HepG2 (cell line): ENCODE results near the gene HOXA10. TPM values are rescaled to one million over a fixed set of nuclear protein-coding genes. Genes with fewer than 3 reads are reported as not detected.

Experiments used
- ATAC-seq: fragments of 200-7000 bp; cut with Tn5 transposase; 3 replicates; pipeline ENCODE4 v1.9.1; 2020; ENCODE audit warnings: mild to moderate bottlenecking, moderate library complexity
- BruUV-seq: library from RNA; stranded (reverse); fragments of 400-500 nt; replicated peaks from 2 replicates; lab custom pipeline; 2021; lab: Mats Ljungman, UMichigan
- CTCF ChIA-PET: fragments of 300-600 bp; formaldehyde crosslinking; extraction: SDS; loops from one replicate; lab custom pipeline; 2021; ENCODE audit warnings: low total read pairs, inconsistent platforms, low intra/inter-chr PET ratio; lab: Yijun Ruan, JAX
- POLR2A ChIA-PET: fragments of 350-600 bp; sonication (Branson Sonifier 250); formaldehyde crosslinking; loops from one replicate; lab custom pipeline; 2020; ENCODE audit warnings: antibody characterized with exemption, inconsistent platforms; lab: Yijun Ruan, JAX
- DNase-seq: peaks from one replicate; pipeline ENCODE4 v3.0.0-alpha.2; 2015; ENCODE audit warnings: low spot score
- FAIRE-seq: peaks from 3 replicates; lab custom pipeline; 2011; peaks lifted over from hg19 to GRCh38; lab: Jason Lieb, UNC
- H2AFZ ChIP-seq: one replicate; pipeline ENCODE4 v1.6.1; 2011; ENCODE audit warnings: low read length, inconsistent platforms
- H3K27ac ChIP-seq: fragments of 300-600 bp; 3 replicates; pipeline ENCODE4 v1.8.0; 2011; ENCODE audit warnings: mixed run types, mild to moderate bottlenecking, mixed read lengths, low read length, inconsistent platforms; ENCODE audit not compliant: insufficient read depth; ENCODE audit errors: extremely low read length
- H3K27me3 ChIP-seq, 2 experiments: fragments of 200-600 bp in 1 of 2; 2 replicates in 1 of 2; 3 replicates in 1 of 2; pipeline versions ENCODE4 v1.6.0 to v1.8.0; 2011; ENCODE audit warnings: low read length in 2 of 2, mild to moderate bottlenecking in 2 of 2, moderate library complexity in 2 of 2, inconsistent platforms in 1 of 2; ENCODE audit not compliant: insufficient read depth in 2 of 2, control insufficient read depth in 1 of 2
- H3K36me3 ChIP-seq, 2 experiments: fragments of 200-600 bp in 1 of 2; replicated peaks in 1 of 2; 2 replicates in 1 of 2; 3 replicates in 1 of 2; pipeline versions ENCODE4 v1.5.1 to v1.8.0; 2011; ENCODE audit warnings: low read length in 2 of 2, inconsistent platforms in 1 of 2; ENCODE audit not compliant: insufficient read depth in 2 of 2, control insufficient read depth in 1 of 2
- H3K4me1 ChIP-seq: 2 replicates; pipeline ENCODE4 v1.5.1; 2012; ENCODE audit warnings: low read length, inconsistent platforms; ENCODE audit not compliant: insufficient read depth
- H3K4me2 ChIP-seq: 2 replicates; pipeline ENCODE4 v1.6.0; 2011; ENCODE audit warnings: low read depth, low read length, inconsistent platforms
- H3K4me3 ChIP-seq, 3 experiments: fragments of 200-600 bp in 1 of 3; sonication (generic), shearing (Covaris generic) in 1 of 3; replicated peaks in 1 of 3; 2 replicates each; pipeline ENCODE4 v1.5.1; 2011 to 2016; ENCODE audit warnings: low read length in 3 of 3, inconsistent platforms in 2 of 3, low read depth in 2 of 3, mild to moderate bottlenecking in 2 of 3, control low read depth in 1 of 3, mixed read lengths in 1 of 3; ENCODE audit not compliant: insufficient read depth in 1 of 3
- H3K79me2 ChIP-seq: one replicate; pipeline ENCODE4 v1.6.1; 2011; ENCODE audit warnings: low read length, inconsistent platforms; ENCODE audit not compliant: insufficient read depth
- H3K9ac ChIP-seq: 2 replicates; pipeline ENCODE4 v1.6.0; 2011; ENCODE audit warnings: mild to moderate bottlenecking, low read depth, low read length, inconsistent platforms; ENCODE audit not compliant: insufficient read depth
- H3K9me3 ChIP-seq: 2 replicates; pipeline ENCODE4 v1.5.1; 2012; ENCODE audit warnings: mild to moderate bottlenecking, low read length
- H4K20me1 ChIP-seq: 2 replicates; pipeline ENCODE4 v1.6.0; 2011; ENCODE audit warnings: inconsistent platforms, mild to moderate bottlenecking, low read length, moderate library complexity; ENCODE audit not compliant: insufficient read depth
- CREB1 ChIP-seq, 2 experiments: fragments of 450-650 bp in 1 of 2; IDR thresholded peaks; 2 replicates each; pipeline ENCODE4 v1.6.1; 2016 to 2017; ENCODE audit warnings: control low read depth in 1 of 2, mild to moderate bottlenecking in 1 of 2, missing compliant biosample characterization in 1 of 2, missing genetic modification characterization in 1 of 2
- KLF13 ChIP-seq: sonication (generic); formaldehyde crosslinking; IDR thresholded peaks from 2 replicates; pipeline ENCODE4 v1.4.0; 2020; ENCODE audit warnings: mild to moderate bottlenecking, missing genetic modification reagents
- NFE2L2 ChIP-seq: fragments of 150-350 bp; IDR thresholded peaks from 2 replicates; pipeline ENCODE4 v1.6.1; 2014; ENCODE audit warnings: low read length
- ZNF777 ChIP-seq: sonication (generic); formaldehyde crosslinking; IDR thresholded peaks from 2 replicates; pipeline ENCODE4 v1.4.0; 2020; ENCODE audit warnings: missing genetic modification reagents
- WGBS: methylation state at CpG from one replicate; pipeline ENCODE4 v1.1.6; 2017; ENCODE audit warnings: low lambda C conversion rate; 5-methylcytosine and 5-hydroxymethylcytosine counted together
- in situ Hi-C: cut with HindIII; loops from 2 replicates; pipeline ENCODE4 v1.10.0; 2017; ENCODE audit warnings: low pct_unique_long_range_greater_than_20kb; ENCODE audit not compliant: extremely low pct_ligation_motif_present
- intact Hi-C: fragments of 100-400 bp; cut with micrococcal nuclease; formaldehyde crosslinking; loops from one replicate; pipeline ENCODE4 v1.10.0; 2022; ENCODE audit not compliant: unreplicated experiment
- polyA plus RNA-seq, 8 experiments: library from polyadenylated mRNA; depleted of rRNA in 3 of 8; stranded (reverse) in 7 of 8; unstranded in 1 of 8; fragments of >200 nt; fragmentation: Illumina TruSeq in 4 of 8; extraction: Trizol in 4 of 8; gene quantifications; 2 replicates each; pipeline versions ENCODE4 v1.2.1 to v1.2.3, GENCODE V29; 2011 to 2016; ENCODE audit warnings: low read depth in 4 of 8, missing spikeins in 1 of 8, mixed read lengths in 1 of 8; ENCODE audit not compliant: insufficient read depth in 1 of 8
- total RNA-seq, 5 experiments: library from RNA; depleted of rRNA; stranded (reverse); fragments of >200 nt; fragmentation: Illumina TruSeq; extraction: Trizol; gene quantifications; 2 replicates each; pipeline ENCODE4 v1.2.3, GENCODE V29; 2016; ENCODE audit warnings: low read depth in 1 of 5
- TF ChIP-seq, protein P1 (sequence below): sonication (generic); formaldehyde crosslinking; IDR thresholded peaks from 2 replicates; pipeline ENCODE4 v1.4.0; 2020; ENCODE audit warnings: missing genetic modification reagents, mild to moderate bottlenecking, borderline replicate concordance

Gene HOXA10
- total and polyA plus RNA-seq, 2 of the 13 experiments (the other 11 are each of a cell fraction or from before 2014, with no cell fraction given): not detected

- TF ChIP-seq, protein P1, sequence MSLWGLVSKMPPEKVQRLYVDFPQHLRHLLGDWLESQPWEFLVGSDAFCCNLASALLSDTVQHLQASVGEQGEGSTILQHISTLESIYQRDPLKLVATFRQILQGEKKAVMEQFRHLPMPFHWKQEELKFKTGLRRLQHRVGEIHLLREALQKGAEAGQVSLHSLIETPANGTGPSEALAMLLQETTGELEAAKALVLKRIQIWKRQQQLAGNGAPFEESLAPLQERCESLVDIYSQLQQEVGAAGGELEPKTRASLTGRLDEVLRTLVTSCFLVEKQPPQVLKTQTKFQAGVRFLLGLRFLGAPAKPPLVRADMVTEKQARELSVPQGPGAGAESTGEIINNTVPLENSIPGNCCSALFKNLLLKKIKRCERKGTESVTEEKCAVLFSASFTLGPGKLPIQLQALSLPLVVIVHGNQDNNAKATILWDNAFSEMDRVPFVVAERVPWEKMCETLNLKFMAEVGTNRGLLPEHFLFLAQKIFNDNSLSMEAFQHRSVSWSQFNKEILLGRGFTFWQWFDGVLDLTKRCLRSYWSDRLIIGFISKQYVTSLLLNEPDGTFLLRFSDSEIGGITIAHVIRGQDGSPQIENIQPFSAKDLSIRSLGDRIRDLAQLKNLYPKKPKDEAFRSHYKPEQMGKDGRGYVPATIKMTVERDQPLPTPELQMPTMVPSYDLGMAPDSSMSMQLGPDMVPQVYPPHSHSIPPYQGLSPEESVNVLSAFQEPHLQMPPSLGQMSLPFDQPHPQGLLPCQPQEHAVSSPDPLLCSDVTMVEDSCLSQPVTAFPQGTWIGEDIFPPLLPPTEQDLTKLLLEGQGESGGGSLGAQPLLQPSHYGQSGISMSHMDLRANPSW (CRISPR knock-in tag): no peak
- no peak for TF ChIP-seq KLF13 (CRISPR knock-in tag)
- TF ChIP-seq, all 625 proteins: peak for 0
These were observed 19.3 kb upstream of the HOXA10 start (continued) for GRCh38 chr7:27193335-27194001.

- in situ Hi-C loops (no loop called here), intact Hi-C loops (loop anchor here (10.0 kb wide), 1 partner anchor 412 kb away; no protein-coding TSS in a partner anchor)
- TF ChIP-seq NFE2L2: no peak
- TF ChIP-seq ZNF777: peak; percentile 53; the same call in 1 of the 2 replicates
- peak; percentile 61 for TF ChIP-seq CREB1 (IDR thresholded peaks at IDR 0.05)
- TF ChIP-seq CREB1 (CRISPR knock-in tag; IDR thresholded peaks at IDR 0.05): no peak
- BruUV-seq: no TSS peak
- ATAC-seq: peak; percentile 48
- H2AFZ ChIP-seq: no peak overlapping the region
- FAIRE-seq: no peak
- no peaks in the 10 kb centered on the region for H4K20me1 ChIP-seq
- peaks cover 12 to 68% of the 10 kb centered on the region in 2 experiments for H3K27me3 ChIP-seq
- ChIA-PET POLR2A (no interaction called here), CTCF (no interaction called here)
- peak overlapping the region; percentile 27; the same call in 1 of the 2 replicates for H3K4me2 ChIP-seq
- peaks cover 17% of the 10 kb centered on the region; the same call in 1 of the 2 replicates for H3K4me1 ChIP-seq
- whole genome bisulfite sequencing: 72% methylated on average over 40 of the region's 78 CpGs
- no peaks in the 10 kb centered on the region for H3K9me3 ChIP-seq
- no peaks in the 10 kb centered on the region for H3K36me3 ChIP-seq
- DNase-seq: no peak
- H3K4me3 ChIP-seq: peak overlapping the region; percentile 9 to 40 (median 16); a peak in 4 of 6 replicates
- no peaks in the 10 kb centered on the region for H3K79me2 ChIP-seq
- H3K27ac ChIP-seq: no peak overlapping the region
- no peak overlapping the region for H3K9ac ChIP-seq
These were observed 18.6 kb upstream of the HOXA10 start for GRCh38 chr7:27192546-27193334.
